NCI-H226 (cell line): Measurements from ENCODE around the gene SLC17A5.
"Not testable (repeated sequence)": the region's sequence is repeated elsewhere in the genome, so short reads cannot be mapped to it uniquely, and the experiment has no call there.

Experiments used
- DNase-seq: peaks from one replicate; pipeline ENCODE4 v3.0.0-alpha.2; 2015

SLC17A5 gene

GRCh38 chr6:73653571-73654424 is at the start of gene SLC17A5:
SLC17A5 (minus strand) TSS chr6:73653992; CDS start chr6:73653886, 106 bp downstream.
- peak; percentile 93 for DNase-seq

- no peak for DNase-seq
Observed at GRCh38 chr6:73703466-73703865, 49.7 kb upstream of the SLC17A5 start.

GRCh38 chr6:73702444-73702843 is 48.7 kb upstream of the SLC17A5 start:
- no peak for DNase-seq

GRCh38 chr6:73699676-73700459 is 46.1 kb upstream of the SLC17A5 start:
- no peak for DNase-seq

- DNase-seq: no peak
Observed at GRCh38 chr6:73696966-73697655, 43.3 kb upstream of the SLC17A5 start.

- peak; percentile 52 for DNase-seq
Observed at GRCh38 chr6:73695619-73696421, 42.0 kb upstream of the SLC17A5 start, which contains the start of gene CD109. CD109 (plus strand) TSS chr6:73696203; CDS start chr6:73696216, 13 bp downstream.

- DNase-seq: peak; percentile 34
Observed at GRCh38 chr6:73694711-73695411, 41.1 kb upstream of the SLC17A5 start.

GRCh38 chr6:73691512-73691911 is 37.7 kb upstream of the SLC17A5 start:
- peak; percentile 20 for DNase-seq

- DNase-seq: no peak
Observed at GRCh38 chr6:73690056-73690455, 36.3 kb upstream of the SLC17A5 start.

- DNase-seq: no peak
Observed at GRCh38 chr6:73688351-73688750, 34.6 kb upstream of the SLC17A5 start.

GRCh38 chr6:73683574-73683973 is 29.8 kb upstream of the SLC17A5 start:
- not testable (repeated sequence) for DNase-seq

GRCh38 chr6:73680289-73680918 is 26.6 kb upstream of the SLC17A5 start:
- peak; percentile 80 for DNase-seq

GRCh38 chr6:73679846-73680245 is 26.1 kb upstream of the SLC17A5 start:
- DNase-seq: peak; percentile 60

- DNase-seq: no peak
Observed at GRCh38 chr6:73679009-73679408, 25.2 kb upstream of the SLC17A5 start.

- DNase-seq: peak; percentile 57
Observed at GRCh38 chr6:73675466-73676098, 21.8 kb upstream of the SLC17A5 start.

- DNase-seq: no peak
Observed at GRCh38 chr6:73671911-73672685, 18.3 kb upstream of the SLC17A5 start.

- no peak for DNase-seq
Observed at GRCh38 chr6:73669005-73669404, 15.2 kb upstream of the SLC17A5 start.

- DNase-seq: no peak
Observed at GRCh38 chr6:73667798-73668197, 14.0 kb upstream of the SLC17A5 start.

- no peak for DNase-seq
Observed at GRCh38 chr6:73666393-73666792, 12.6 kb upstream of the SLC17A5 start.
